Body of pancreas (tissue), 4 donors: Measurements from ENCODE around the gene PHKB. TPM values are rescaled to one million over a fixed set of nuclear protein-coding genes. Genes with fewer than 3 reads are reported as not detected.

Experiments
- ATAC-seq: fragments of 150-250 bp; one replicate; pipeline ENCODE4 v1.9.1; 2016
- DNase-seq, 4 donors: peaks; one replicate each; pipeline ENCODE4 v3.0.0-alpha.2; 2019
- H3K27ac ChIP-seq, 4 donors: fragments of 200-600 bp; sonication (generic); 1 replicate in 3 of 4; 2 replicates in 1 of 4; pipeline versions ENCODE4 v1.5.1 to v1.6.1; 2016 to 2019; ENCODE audit warnings: mild to moderate bottlenecking in 1 of 4, mixed read lengths in 1 of 4, moderate library complexity in 1 of 4
- H3K27me3 ChIP-seq, 2 donors: fragments of 200-600 bp; sonication (generic); one replicate each; pipeline ENCODE4 v1.6.0; 2016; ENCODE audit warnings: mild to moderate bottlenecking in 1 of 2
- H3K36me3 ChIP-seq, 2 donors: fragments of 200-600 bp; sonication (generic); replicated peaks in 1 of 2; 2 replicates each; pipeline ENCODE4 v1.5.1; 2016; ENCODE audit warnings: low read depth in 2 of 2; ENCODE audit not compliant: insufficient read depth in 1 of 2
- H3K4me1 ChIP-seq: fragments of 200-600 bp; sonication (generic); one replicate; pipeline ENCODE4 v1.6.0; 2016
- H3K4me3 ChIP-seq, 2 donors: fragments of 200-600 bp; sonication (generic); 1 replicate in 1 of 2; 2 replicates in 1 of 2; pipeline ENCODE4 v1.5.1; 2016 to 2019
- H3K9me3 ChIP-seq, 3 donors: fragments of 200-600 bp; sonication (generic); 1 replicate in 2 of 3; 2 replicates in 1 of 3; pipeline ENCODE4 v1.5.1; 2016
- CTCF ChIP-seq, 7 experiments: fragments of 450-650 bp in 4 of 7; fragments of 200-600 bp in 3 of 7; sonication (generic) in 3 of 7; IDR thresholded peaks; one replicate each; pipeline ENCODE4 v1.5.1; 2016 to 2019; ENCODE audit warnings: antibody characterized with exemption in 7 of 7
- POLR2A ChIP-seq, 3 donors: fragments of 450-650 bp; IDR thresholded peaks; one replicate each; pipeline ENCODE4 v1.6.1; 2016; ENCODE audit warnings: antibody characterized with exemption in 3 of 3, mild to moderate bottlenecking in 2 of 3
- WGBS, 2 donors: methylation state at CpG; one replicate each; pipeline ENCODE4 v1.1.5; 2017; 5-methylcytosine and 5-hydroxymethylcytosine counted together
- intact Hi-C: fragments of 100-400 bp; cut with DNase I; formaldehyde crosslinking; loops from one replicate; pipeline ENCODE4 v1.15.1; 2023
- total RNA-seq, 2 donors: library from RNA; depleted of rRNA; stranded (reverse); fragments of >200 nt; gene quantifications; one replicate each; pipeline ENCODE4 v1.1.0, GENCODE V29; 2016

The PHKB gene
- total RNA-seq, 2 donors from 2014 or later, result 41.5 to 72.5 TPM

GRCh38 chr16:47604306-47604705, 143.2 kb downstream of the PHKB start:
- Histone ChIP-seq H3K27me3 (no peaks in the 10 kb centered on the region), H3K4me1 (no peaks in the 10 kb centered on the region), H3K4me3 (no peak overlapping the region), H3K9me3 (no peaks in the 10 kb centered on the region), H3K36me3 (peaks cover 0 to 2% of the 10 kb centered on the region in 2 donors), H3K27ac (no peak overlapping the region)
- no peak for DNase-seq
- intact Hi-C loops, result no loop called here
- no peak for ATAC-seq
- TF ChIP-seq POLR2A (IDR thresholded peaks at IDR 0.05) (no peak), CTCF (IDR thresholded peaks at IDR 0.05) (no peak)

- Histone ChIP-seq H3K4me1 (no peaks in the 10 kb centered on the region), H3K27ac (no peak overlapping the region), H3K36me3 (peaks cover 0 to 2% of the 10 kb centered on the region in 2 donors), H3K9me3 (no peaks in the 10 kb centered on the region), H3K27me3 (no peaks in the 10 kb centered on the region), H3K4me3 (no peak overlapping the region)
- TF ChIP-seq CTCF (IDR thresholded peaks at IDR 0.05) (no peak), POLR2A (IDR thresholded peaks at IDR 0.05) (no peak)
- WGBS, 2 donors, result 93 to 94% methylated on average over 2 of the region's 2 CpGs
- ATAC-seq (no peak), DNase-seq (no peak)
- intact Hi-C loops, result no loop called here
Observed at GRCh38 chr16:47611042-47611441, 149.9 kb downstream of the PHKB start.

- Histone ChIP-seq H3K36me3 (peaks cover 0 to 2% of the 10 kb centered on the region in 2 donors), H3K9me3 (no peaks in the 10 kb centered on the region), H3K27me3 (no peaks in the 10 kb centered on the region), H3K4me1 (no peaks in the 10 kb centered on the region), H3K27ac (no peak overlapping the region), H3K4me3 (no peak overlapping the region)
- ATAC-seq, result no peak
- whole genome bisulfite sequencing, 2 donors, result 96 to 98% methylated on average over 4 of the region's 4 CpGs
- no peak for TF ChIP-seq POLR2A (IDR thresholded peaks at IDR 0.05)
- TF ChIP-seq CTCF (IDR thresholded peaks at IDR 0.05), result no peak
- no peak for DNase-seq
- intact Hi-C loops, result no loop called here
Observed at GRCh38 chr16:47611848-47612493, 150.8 kb downstream of the PHKB start.

- no peak overlapping the region for H3K4me3 ChIP-seq
- H3K4me1 ChIP-seq, result no peaks in the 10 kb centered on the region
- no peaks in the 10 kb centered on the region for H3K9me3 ChIP-seq
- peaks cover 0 to 2% of the 10 kb centered on the region in 2 donors for H3K36me3 ChIP-seq
- intact Hi-C loops, result no loop called here
- H3K27me3 ChIP-seq, result no peaks in the 10 kb centered on the region
- no peak for ATAC-seq
- no peak for DNase-seq
- 97 to 98% methylated on average over 2 of the region's 2 CpGs for WGBS, 2 donors
- TF ChIP-seq POLR2A (IDR thresholded peaks at IDR 0.05) (no peak), CTCF (IDR thresholded peaks at IDR 0.05) (no peak)
- no peak overlapping the region for H3K27ac ChIP-seq
Observed at GRCh38 chr16:47612711-47613110, 151.6 kb downstream of the PHKB start.

GRCh38 chr16:47613251-47613650, 152.1 kb downstream of the PHKB start:
- ATAC-seq (no peak), DNase-seq (no peak)
- Histone ChIP-seq H3K4me3 (no peak overlapping the region), H3K27ac (no peak overlapping the region), H3K27me3 (no peaks in the 10 kb centered on the region), H3K36me3 (peaks cover 0 to 2% of the 10 kb centered on the region in 2 donors), H3K4me1 (no peaks in the 10 kb centered on the region), H3K9me3 (no peaks in the 10 kb centered on the region)
- 69 to 74% methylated on average over 1 of the region's 1 CpG for WGBS, 2 donors
- TF ChIP-seq POLR2A (IDR thresholded peaks at IDR 0.05) (no peak), CTCF (IDR thresholded peaks at IDR 0.05) (no peak)
- intact Hi-C loops, result no loop called here
